Suprapubic skin (tissue), 4 donors: ENCODE data around the gene DCXR. TPM values are rescaled to one million over a fixed set of nuclear protein-coding genes. Genes with fewer than 3 reads are reported as not detected.

Experiments used
- DNase-seq, 2 donors: peaks; one replicate each; pipeline ENCODE4 v3.0.0-alpha.2; 2019; ENCODE audit warnings: low spot score in 2 of 2
- H3K27ac ChIP-seq: fragments of 200-600 bp; sonication (generic); one replicate; pipeline ENCODE4 v1.5.1; 2019
- H3K27me3 ChIP-seq: fragments of 200-600 bp; sonication (generic); one replicate; pipeline ENCODE4 v1.5.1; 2019
- H3K36me3 ChIP-seq: fragments of 200-600 bp; sonication (generic); one replicate; pipeline ENCODE4 v1.5.1; 2019
- H3K4me1 ChIP-seq: fragments of 200-600 bp; sonication (generic); one replicate; pipeline ENCODE4 v1.5.1; 2019
- H3K4me3 ChIP-seq: fragments of 200-600 bp; sonication (generic); one replicate; pipeline ENCODE4 v1.5.1; 2019; ENCODE audit warnings: mild to moderate bottlenecking
- H3K9me3 ChIP-seq: fragments of 200-600 bp; sonication (generic); one replicate; pipeline ENCODE4 v1.5.1; 2019
- EP300 ChIP-seq: sonication (generic); formaldehyde crosslinking; IDR thresholded peaks from one replicate; pipeline ENCODE4 v1.6.1; 2017; ENCODE audit warnings: antibody characterized with exemption
- POLR2A ChIP-seq, 2 donors: fragments of 450-650 bp; IDR thresholded peaks; one replicate each; pipeline ENCODE4 v1.6.1; 2017; ENCODE audit warnings: antibody characterized with exemption in 2 of 2, mild to moderate bottlenecking in 2 of 2, moderate library complexity in 2 of 2
- POLR2AphosphoS5 ChIP-seq, 3 donors: sonication (generic); formaldehyde crosslinking; IDR thresholded peaks; one replicate each; pipeline ENCODE4 v1.6.1; 2017; ENCODE audit warnings: antibody characterized with exemption in 3 of 3
- WGBS: methylation state at CpG from one replicate; pipeline ENCODE4 v1.1.5; 2018; 5-methylcytosine and 5-hydroxymethylcytosine counted together
- total RNA-seq, 4 donors: library from RNA; depleted of rRNA; stranded (reverse); fragments of >200 nt; gene quantifications; one replicate each; pipeline ENCODE4 v1.1.0, GENCODE V29; 2016
- TF ChIP-seq, protein P1 (sequence below), 2 donors: fragments of 200-600 bp in 1 of 2; fragments of 450-650 bp in 1 of 2; sonication (generic) in 1 of 2; IDR thresholded peaks; one replicate each; pipeline ENCODE4 v1.5.1; 2016 to 2019; ENCODE audit warnings: antibody characterized with exemption in 2 of 2, mild to moderate bottlenecking in 1 of 2, moderate library complexity in 1 of 2

DCXR gene
- total RNA-seq, 4 donors from 2014 or later, result 160 to 267 (median 222) TPM

DNA sequence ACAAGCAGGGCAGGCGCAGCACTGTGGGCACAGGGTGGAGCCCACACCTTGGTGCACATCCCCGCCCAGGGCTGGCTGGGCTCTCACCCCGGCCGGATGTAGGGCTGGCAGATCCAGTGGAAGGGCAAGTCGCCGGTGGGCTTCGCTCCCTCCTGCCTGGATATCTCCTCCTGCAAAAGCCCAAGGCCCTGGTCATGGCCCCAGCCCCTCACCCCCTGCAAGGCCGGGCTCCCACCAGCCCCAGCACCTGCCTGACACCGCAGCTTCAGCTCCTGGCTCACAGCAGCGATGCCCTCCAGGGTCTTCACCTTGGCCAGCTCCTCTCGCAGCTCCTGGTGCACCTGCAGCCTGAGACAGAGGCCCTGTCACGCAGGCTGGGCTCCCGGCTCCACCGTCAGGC is 23.1 kb upstream of the DCXR start:
- Histone ChIP-seq H3K27ac (no peak overlapping the region), H3K9me3 (no peaks in the 10 kb centered on the region), H3K4me3 (no peak overlapping the region), H3K27me3 (no peaks in the 10 kb centered on the region), H3K4me1 (peaks cover 29% of the 10 kb centered on the region), H3K36me3 (peaks cover 83% of the 10 kb centered on the region)
- WGBS, result 78% methylated on average over 6 of the region's 14 CpGs
- DNase-seq, result no peak
- TF ChIP-seq, protein P1, sequence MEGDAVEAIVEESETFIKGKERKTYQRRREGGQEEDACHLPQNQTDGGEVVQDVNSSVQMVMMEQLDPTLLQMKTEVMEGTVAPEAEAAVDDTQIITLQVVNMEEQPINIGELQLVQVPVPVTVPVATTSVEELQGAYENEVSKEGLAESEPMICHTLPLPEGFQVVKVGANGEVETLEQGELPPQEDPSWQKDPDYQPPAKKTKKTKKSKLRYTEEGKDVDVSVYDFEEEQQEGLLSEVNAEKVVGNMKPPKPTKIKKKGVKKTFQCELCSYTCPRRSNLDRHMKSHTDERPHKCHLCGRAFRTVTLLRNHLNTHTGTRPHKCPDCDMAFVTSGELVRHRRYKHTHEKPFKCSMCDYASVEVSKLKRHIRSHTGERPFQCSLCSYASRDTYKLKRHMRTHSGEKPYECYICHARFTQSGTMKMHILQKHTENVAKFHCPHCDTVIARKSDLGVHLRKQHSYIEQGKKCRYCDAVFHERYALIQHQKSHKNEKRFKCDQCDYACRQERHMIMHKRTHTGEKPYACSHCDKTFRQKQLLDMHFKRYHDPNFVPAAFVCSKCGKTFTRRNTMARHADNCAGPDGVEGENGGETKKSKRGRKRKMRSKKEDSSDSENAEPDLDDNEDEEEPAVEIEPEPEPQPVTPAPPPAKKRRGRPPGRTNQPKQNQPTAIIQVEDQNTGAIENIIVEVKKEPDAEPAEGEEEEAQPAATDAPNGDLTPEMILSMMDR (IDR thresholded peaks at IDR 0.05), result no peak
- TF ChIP-seq POLR2AphosphoS5 (IDR thresholded peaks at IDR 0.05) (no peak), POLR2A (IDR thresholded peaks at IDR 0.05) (no peak), EP300 (no peak)

DNA sequence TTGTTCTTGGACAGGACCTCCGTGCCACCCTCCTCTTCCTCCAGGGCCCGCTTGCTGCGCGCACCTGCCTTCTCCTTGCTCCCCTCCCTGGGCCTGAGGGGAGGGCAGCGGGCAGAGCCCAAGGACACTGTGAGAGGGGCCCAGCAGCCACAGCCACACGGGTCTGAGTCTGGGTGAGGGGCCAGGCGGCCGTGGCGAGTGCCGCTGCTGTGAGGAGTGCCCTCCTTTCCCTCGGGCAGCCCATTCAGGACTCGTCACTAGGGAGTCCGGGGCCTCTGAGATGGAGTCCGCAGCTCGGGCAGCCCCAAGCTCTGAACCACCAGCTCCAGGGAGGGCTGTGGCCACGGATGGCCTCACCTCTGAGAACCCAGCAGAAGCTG is 22.5 kb upstream of the DCXR start:
- 97% methylated on average over 6 of the region's 16 CpGs for WGBS
- DNase-seq, result no peak
- peaks cover 89% of the 10 kb centered on the region for H3K36me3 ChIP-seq
- no peaks in the 10 kb centered on the region for H3K27me3 ChIP-seq
- H3K27ac ChIP-seq, result no peak overlapping the region
- TF ChIP-seq EP300 (no peak), POLR2AphosphoS5 (IDR thresholded peaks at IDR 0.05) (no peak), POLR2A (IDR thresholded peaks at IDR 0.05) (no peak)
- TF ChIP-seq, protein P1 (IDR thresholded peaks at IDR 0.05), result no peak
- peaks cover 29% of the 10 kb centered on the region for H3K4me1 ChIP-seq
- no peak overlapping the region for H3K4me3 ChIP-seq
- H3K9me3 ChIP-seq, result no peaks in the 10 kb centered on the region

DNA sequence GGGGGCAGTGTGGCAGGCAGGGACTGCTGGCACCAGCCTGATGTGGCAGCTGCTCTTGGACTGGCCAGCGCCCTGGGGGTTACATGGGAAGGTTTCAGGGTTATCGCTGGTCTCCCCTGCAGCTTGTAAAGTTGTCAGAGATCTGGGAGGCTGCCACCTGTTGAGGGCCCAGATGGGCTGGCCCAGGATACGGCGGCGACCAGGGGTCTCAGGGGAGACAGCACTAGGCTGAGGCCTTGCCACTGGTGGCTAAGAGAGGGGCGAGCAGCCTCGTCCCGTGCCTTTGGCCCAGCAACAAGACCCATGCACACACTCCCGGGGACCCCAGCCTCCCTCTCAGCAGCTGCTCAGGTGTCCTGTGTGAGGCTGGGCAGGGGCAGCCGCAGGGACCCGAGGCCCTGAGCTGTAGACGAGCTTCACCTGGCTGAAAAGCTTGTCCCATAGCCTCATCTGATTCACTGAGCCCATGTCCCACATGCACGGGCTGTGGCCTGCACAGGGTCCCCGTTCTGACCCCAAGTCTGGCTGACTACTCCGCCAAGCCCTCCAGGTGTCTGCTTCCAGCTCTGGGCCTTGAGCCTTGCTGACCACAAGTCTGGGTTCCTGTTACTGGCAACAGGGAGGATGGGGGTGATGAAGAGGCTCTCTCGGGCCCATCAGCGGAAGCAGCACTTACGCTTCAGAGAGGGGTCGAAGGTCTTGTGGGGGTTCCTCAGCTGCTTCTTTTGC is 21.9 kb upstream of the DCXR start:
- DNase-seq, result no peak
- no peak overlapping the region for H3K27ac ChIP-seq
- 72% methylated on average over 11 of the region's 19 CpGs for WGBS
- H3K27me3 ChIP-seq, result no peaks in the 10 kb centered on the region
- peaks cover 24% of the 10 kb centered on the region for H3K4me1 ChIP-seq
- H3K9me3 ChIP-seq, result no peaks in the 10 kb centered on the region
- peaks cover 95% of the 10 kb centered on the region for H3K36me3 ChIP-seq
- no peak overlapping the region for H3K4me3 ChIP-seq
- TF ChIP-seq EP300, result no peak
- TF ChIP-seq POLR2AphosphoS5 (IDR thresholded peaks at IDR 0.05), result no peak
- TF ChIP-seq, protein P1 (IDR thresholded peaks at IDR 0.05), result no peak
- no peak for TF ChIP-seq POLR2A (IDR thresholded peaks at IDR 0.05)

DNA sequence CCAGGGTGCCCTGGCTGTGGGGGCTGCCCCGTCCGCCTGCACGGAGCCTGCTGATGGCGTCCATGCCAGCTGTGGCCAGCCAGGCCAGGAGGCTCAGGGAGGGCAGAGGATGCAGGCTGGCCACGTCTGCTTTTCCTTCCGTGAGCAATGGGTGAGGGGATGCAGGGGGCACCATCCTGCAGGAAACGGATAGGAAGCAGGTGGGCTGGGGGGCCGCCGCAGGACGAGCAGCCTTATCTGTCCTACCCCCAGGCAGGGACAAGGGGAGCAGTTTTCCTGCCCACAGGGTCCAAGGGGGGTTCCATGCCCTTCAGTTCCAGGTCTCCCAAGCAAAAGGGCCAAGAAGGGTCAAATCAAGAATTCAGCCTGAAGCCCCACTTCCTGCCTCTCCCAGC is 21.4 kb upstream of the DCXR start:
- TF ChIP-seq, protein P1 (IDR thresholded peaks at IDR 0.05), result no peak
- no peak for TF ChIP-seq POLR2A (IDR thresholded peaks at IDR 0.05)
- no peak for TF ChIP-seq EP300
- TF ChIP-seq POLR2AphosphoS5 (IDR thresholded peaks at IDR 0.05), result no peak
- H3K27ac ChIP-seq, result no peak overlapping the region
- no peaks in the 10 kb centered on the region for H3K27me3 ChIP-seq
- WGBS, result 89% methylated on average over 3 of the region's 10 CpGs
- H3K36me3 ChIP-seq, result peaks cover 96% of the 10 kb centered on the region
- peaks cover 21% of the 10 kb centered on the region for H3K4me1 ChIP-seq
- H3K9me3 ChIP-seq, result no peaks in the 10 kb centered on the region
- H3K4me3 ChIP-seq, result no peak overlapping the region
- DNase-seq, result no peak

DNA sequence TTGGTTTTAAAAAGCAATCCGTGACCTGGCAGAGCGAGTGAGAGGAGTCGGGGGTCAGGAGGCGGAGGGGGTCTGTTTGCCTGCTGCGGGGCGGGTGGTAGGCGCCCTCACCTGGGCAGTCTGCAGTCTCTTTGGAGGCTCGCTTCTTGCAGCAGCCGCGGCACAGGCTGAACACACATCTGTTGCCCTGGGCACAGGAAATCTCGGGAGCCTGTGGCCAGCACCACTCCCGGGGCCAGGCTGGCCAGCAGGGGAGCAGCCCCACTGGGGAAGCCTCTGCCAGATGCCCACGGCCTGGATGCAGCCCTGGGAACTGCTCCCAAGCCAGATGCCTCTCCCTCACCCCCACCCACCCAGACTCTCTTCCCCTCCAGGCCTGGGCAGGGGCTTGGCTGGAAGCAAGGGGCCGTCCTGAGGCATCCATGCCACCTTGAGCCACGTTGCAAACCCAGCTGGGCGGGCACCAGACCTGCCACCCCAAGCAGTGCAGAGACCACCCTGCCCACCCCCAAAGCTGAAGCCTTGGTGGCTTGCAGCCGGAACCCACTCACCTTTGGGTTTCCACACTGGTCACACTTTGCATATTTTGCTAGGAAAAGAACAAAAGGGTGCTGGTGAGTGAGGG is 20.8 kb upstream of the DCXR start:
- peaks cover 98% of the 10 kb centered on the region for H3K36me3 ChIP-seq
- no peaks in the 10 kb centered on the region for H3K9me3 ChIP-seq
- no peaks in the 10 kb centered on the region for H3K27me3 ChIP-seq
- H3K4me3 ChIP-seq, result no peak overlapping the region
- H3K4me1 ChIP-seq, result peaks cover 21% of the 10 kb centered on the region
- H3K27ac ChIP-seq, result no peak overlapping the region
- 62% methylated on average over 3 of the region's 17 CpGs for WGBS
- TF ChIP-seq EP300, result no peak
- no peak for TF ChIP-seq POLR2AphosphoS5 (IDR thresholded peaks at IDR 0.05)
- TF ChIP-seq POLR2A (IDR thresholded peaks at IDR 0.05), result no peak
- TF ChIP-seq, protein P1 (IDR thresholded peaks at IDR 0.05), result no peak
- no peak for DNase-seq
